RWPE2 (cell line): Measurements from ENCODE around the gene OPA1.

Experiments
- ATAC-seq: fragments of 200-7000 bp; cut with Tn5 transposase; 3 replicates; pipeline ENCODE4 v1.9.1; 2021; ENCODE audit warnings: low read depth
- DNase-seq: peaks from one replicate; pipeline ENCODE4 v3.0.0-alpha.2; 2020; ENCODE audit warnings: low spot score
- H3K27ac ChIP-seq: fragments of 450-650 bp; 2 replicates; pipeline ENCODE4 v1.5.1; 2017; ENCODE audit warnings: mild to moderate bottlenecking; ENCODE audit not compliant: poor library complexity, severe bottlenecking
- H3K27me3 ChIP-seq: fragments of 250-450 bp; sonication (Bioruptor Pico); 2 replicates; pipeline ENCODE4 v1.5.1; 2021; ENCODE audit warnings: mild to moderate bottlenecking, moderate library complexity; ENCODE audit not compliant: insufficient read depth, poor library complexity, severe bottlenecking
- H3K36me3 ChIP-seq: fragments of 250-450 bp; sonication (Bioruptor Pico); 2 replicates; pipeline ENCODE4 v1.5.1; 2020; ENCODE audit warnings: low read depth, mild to moderate bottlenecking, moderate library complexity
- H3K4me1 ChIP-seq: fragments of 250-450 bp; sonication (Bioruptor Pico); 2 replicates; pipeline ENCODE4 v1.5.1; 2021; ENCODE audit warnings: mild to moderate bottlenecking, moderate library complexity; ENCODE audit not compliant: insufficient read depth, poor library complexity, severe bottlenecking
- H3K4me3 ChIP-seq: fragments of 250-450 bp; sonication (Bioruptor Pico); 2 replicates; pipeline ENCODE4 v1.5.1; 2021; ENCODE audit warnings: mild to moderate bottlenecking, moderate library complexity; ENCODE audit not compliant: severe bottlenecking
- H3K9me3 ChIP-seq: fragments of 250-450 bp; sonication (Bioruptor Pico); 2 replicates; pipeline ENCODE4 v1.5.1; 2021; ENCODE audit warnings: mild to moderate bottlenecking, moderate library complexity; ENCODE audit not compliant: severe bottlenecking
- TF ChIP-seq, protein P1 (sequence below): fragments of 450-650 bp; IDR thresholded peaks from one replicate; pipeline ENCODE4 v1.5.1; 2017; ENCODE audit warnings: mild to moderate bottlenecking, moderate library complexity; ENCODE audit not compliant: poor library complexity, severe bottlenecking

OPA1 gene

DNA sequence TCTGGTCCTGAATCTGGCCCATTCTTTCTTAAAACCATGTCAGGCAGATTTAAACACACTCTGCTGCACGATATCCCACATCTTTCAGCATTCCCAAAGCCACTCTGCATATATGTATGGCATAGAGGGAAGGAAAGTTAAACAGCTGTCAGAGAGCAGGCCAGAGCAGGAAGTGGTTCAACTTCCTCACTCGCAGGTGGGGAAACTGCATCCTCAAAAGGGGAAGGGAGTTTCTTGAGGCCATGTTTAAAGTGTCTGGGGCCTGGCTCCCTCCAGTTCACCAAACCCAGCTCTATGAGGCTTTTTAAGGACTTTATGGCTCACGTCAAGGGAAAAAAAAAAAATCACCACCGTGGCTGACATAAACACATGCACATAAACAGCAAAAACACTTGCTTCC, 123.1 kb downstream of the OPA1 start:
- H3K4me3 ChIP-seq: no peak overlapping the region
- no peak overlapping the region for H3K27ac ChIP-seq
- DNase-seq (no peak), ATAC-seq (no peak)
- TF ChIP-seq, protein P1, sequence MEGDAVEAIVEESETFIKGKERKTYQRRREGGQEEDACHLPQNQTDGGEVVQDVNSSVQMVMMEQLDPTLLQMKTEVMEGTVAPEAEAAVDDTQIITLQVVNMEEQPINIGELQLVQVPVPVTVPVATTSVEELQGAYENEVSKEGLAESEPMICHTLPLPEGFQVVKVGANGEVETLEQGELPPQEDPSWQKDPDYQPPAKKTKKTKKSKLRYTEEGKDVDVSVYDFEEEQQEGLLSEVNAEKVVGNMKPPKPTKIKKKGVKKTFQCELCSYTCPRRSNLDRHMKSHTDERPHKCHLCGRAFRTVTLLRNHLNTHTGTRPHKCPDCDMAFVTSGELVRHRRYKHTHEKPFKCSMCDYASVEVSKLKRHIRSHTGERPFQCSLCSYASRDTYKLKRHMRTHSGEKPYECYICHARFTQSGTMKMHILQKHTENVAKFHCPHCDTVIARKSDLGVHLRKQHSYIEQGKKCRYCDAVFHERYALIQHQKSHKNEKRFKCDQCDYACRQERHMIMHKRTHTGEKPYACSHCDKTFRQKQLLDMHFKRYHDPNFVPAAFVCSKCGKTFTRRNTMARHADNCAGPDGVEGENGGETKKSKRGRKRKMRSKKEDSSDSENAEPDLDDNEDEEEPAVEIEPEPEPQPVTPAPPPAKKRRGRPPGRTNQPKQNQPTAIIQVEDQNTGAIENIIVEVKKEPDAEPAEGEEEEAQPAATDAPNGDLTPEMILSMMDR: no peak
- no peaks in the 10 kb centered on the region for H3K4me1 ChIP-seq
- H3K9me3 ChIP-seq: peaks cover 9% of the 10 kb centered on the region
- H3K36me3 ChIP-seq: no peaks in the 10 kb centered on the region
- H3K27me3 ChIP-seq: no peaks in the 10 kb centered on the region

GRCh38 chr3:193719735-193720134, 126.7 kb downstream of the OPA1 start:
- Histone ChIP-seq H3K9me3 (peaks cover 4% of the 10 kb centered on the region), H3K36me3 (no peaks in the 10 kb centered on the region), H3K27ac (no peak overlapping the region), H3K4me3 (no peak overlapping the region), H3K27me3 (no peaks in the 10 kb centered on the region), H3K4me1 (no peaks in the 10 kb centered on the region)
- TF ChIP-seq, protein P1: no peak
- ATAC-seq (no peak), DNase-seq (no peak)

DNA sequence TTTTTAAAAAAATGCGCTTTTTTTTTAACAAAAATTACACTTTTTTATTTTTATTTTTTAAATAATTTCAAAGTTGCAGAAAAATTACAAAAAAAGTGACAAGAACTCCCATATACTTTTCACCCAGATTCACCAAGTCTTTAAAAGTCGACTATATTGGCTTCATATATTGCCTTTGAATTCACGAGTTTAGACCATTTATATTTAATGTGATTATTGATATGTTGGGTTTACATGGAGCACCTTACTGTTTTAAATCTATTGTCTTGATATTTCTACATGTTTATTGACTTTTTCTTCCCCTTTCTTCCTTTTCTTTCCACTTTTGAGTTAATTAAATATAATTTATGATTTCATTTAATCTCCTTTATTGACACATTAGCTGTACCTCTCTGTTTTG, 127.2 kb downstream of the OPA1 start:
- ATAC-seq: no peak

GRCh38 chr3:193722566-193722965, 129.6 kb downstream of the OPA1 start:
- TF ChIP-seq, protein P1: no peak
- no peaks in the 10 kb centered on the region for H3K27me3 ChIP-seq
- ATAC-seq: no peak

More for the DNA sequence above, 127.2 kb downstream of the OPA1 start:
- TF ChIP-seq, protein P1: no peak
- Histone ChIP-seq H3K4me3 (no peak overlapping the region), H3K9me3 (peaks cover 2% of the 10 kb centered on the region), H3K36me3 (no peaks in the 10 kb centered on the region), H3K27me3 (no peaks in the 10 kb centered on the region), H3K4me1 (no peaks in the 10 kb centered on the region), H3K27ac (no peak overlapping the region)
- DNase-seq: no peak

GRCh38 chr3:193727089-193727488, 134.1 kb downstream of the OPA1 start:
- ATAC-seq (no peak), DNase-seq (no peak)
- Histone ChIP-seq H3K36me3 (no peaks in the 10 kb centered on the region), H3K9me3 (no peaks in the 10 kb centered on the region), H3K4me1 (no peaks in the 10 kb centered on the region), H3K27ac (no peak overlapping the region), H3K27me3 (no peaks in the 10 kb centered on the region), H3K4me3 (no peak overlapping the region)
- TF ChIP-seq, protein P1: no peak

More at GRCh38 chr3:193722566-193722965, 129.6 kb downstream of the OPA1 start:
- no peak for DNase-seq
- Histone ChIP-seq H3K36me3 (no peaks in the 10 kb centered on the region), H3K4me1 (no peaks in the 10 kb centered on the region), H3K9me3 (peaks cover 2% of the 10 kb centered on the region), H3K4me3 (no peak overlapping the region), H3K27ac (no peak overlapping the region)
